ENCODE measurements around the gene MAPKAPK5.
A peak's percentile ranks its signal among the peaks of the same experiment; 100 is the strongest.
"Not testable (repeated sequence)": the region's sequence is repeated elsewhere in the genome, so short reads cannot be mapped to it uniquely, and the experiment has no call there.

Gene MAPKAPK5

GRCh38 chr12:111828338-111828979, 13.6 kb upstream of the MAPKAPK5 start:
- DNase-seq, result no peak

- DNase-seq, result not testable (repeated sequence)
Measured at GRCh38 chr12:111829635-111830034, 12.4 kb upstream of the MAPKAPK5 start.

- not testable (repeated sequence) for DNase-seq
Measured at GRCh38 chr12:111834740-111835386, 7.2 kb upstream of the MAPKAPK5 start.

- DNase-seq, result not testable (repeated sequence)
Measured at GRCh38 chr12:111835531-111836181, 6.4 kb upstream of the MAPKAPK5 start.

GRCh38 chr12:111838353-111838752, 3.7 kb upstream of the MAPKAPK5 start:
- no peak for DNase-seq

GRCh38 chr12:111840807-111841206, 1.2 kb upstream of the MAPKAPK5 start:
- no peak for DNase-seq

GRCh38 chr12:111841236-111841749, 735 bp upstream of the MAPKAPK5 start:
- no peak for DNase-seq

- DNase-seq, result peak; percentile 46
Measured at GRCh38 chr12:111842556-111843396, 748 bp downstream of the MAPKAPK5 start.

- no peak for DNase-seq
Measured at GRCh38 chr12:111846016-111846415, 4.0 kb downstream of the MAPKAPK5 start.

- DNase-seq, result no peak
Measured at GRCh38 chr12:111850526-111850925, 8.5 kb downstream of the MAPKAPK5 start.

GRCh38 chr12:111858186-111858585, 16.2 kb downstream of the MAPKAPK5 start:
- no peak for DNase-seq

- DNase-seq, result no peak
Measured at GRCh38 chr12:111858778-111859177, 16.8 kb downstream of the MAPKAPK5 start.

GRCh38 chr12:111864913-111865312, 22.9 kb downstream of the MAPKAPK5 start:
- no peak for DNase-seq

GRCh38 chr12:111867531-111867930, 25.5 kb downstream of the MAPKAPK5 start:
- DNase-seq, result no peak

- DNase-seq, result no peak
Measured at GRCh38 chr12:111868676-111869588, 26.9 kb downstream of the MAPKAPK5 start.

- no peak for DNase-seq
Measured at GRCh38 chr12:111869671-111870070, 27.6 kb downstream of the MAPKAPK5 start.

- no peak for DNase-seq
Measured at GRCh38 chr12:111870216-111870615, 28.2 kb downstream of the MAPKAPK5 start.

- DNase-seq, result no peak
Measured at GRCh38 chr12:111870706-111871105, 28.7 kb downstream of the MAPKAPK5 start.

- DNase-seq, result no peak
Measured at GRCh38 chr12:111873113-111873512, 31.1 kb downstream of the MAPKAPK5 start.

- DNase-seq, result no peak
Measured at GRCh38 chr12:111881716-111882115, 39.7 kb downstream of the MAPKAPK5 start.

- no peak for DNase-seq
Measured at GRCh38 chr12:111886662-111887545, 44.9 kb downstream of the MAPKAPK5 start.

Data from RPMI8226 (cell line).